NB4 (cell line): ENCODE results near the gene PLP1.

Source experiments
- DNase-seq: peaks from one replicate; pipeline ENCODE4 v3.0.0; 2010; ENCODE audit warnings: low read depth
- H3K4me3 ChIP-seq: one replicate; pipeline ENCODE4 v1.5.1; 2011; ENCODE audit warnings: mild to moderate bottlenecking, low read depth, low read length, moderate library complexity
- CTCF ChIP-seq: IDR thresholded peaks from one replicate; pipeline ENCODE4 v1.5.1; 2012; ENCODE audit warnings: low read depth, low read length
- MAX ChIP-seq: IDR thresholded peaks from 2 replicates; pipeline ENCODE4 v1.6.1; 2011; ENCODE audit warnings: low read depth, low read length
- MYC ChIP-seq: IDR thresholded peaks from 2 replicates; pipeline ENCODE4 v1.6.1; 2011; ENCODE audit warnings: low read depth, low read length
- POLR2A ChIP-seq: IDR thresholded peaks from 2 replicates; pipeline ENCODE4 v1.6.1; 2011; ENCODE audit warnings: mild to moderate bottlenecking; ENCODE audit not compliant: insufficient read length; ENCODE audit errors: extremely low read depth

PLP1 gene

GRCh38 chrX:103734125-103734760, 42.4 kb upstream of the PLP1 start:
- TF ChIP-seq CTCF (no peak), POLR2A (no peak), MYC (no peak), MAX (no peak)
- H3K4me3 ChIP-seq: no peak overlapping the region
- no peak for DNase-seq

GRCh38 chrX:103737696-103738095, 38.9 kb upstream of the PLP1 start:
- DNase-seq: no peak
- no peak overlapping the region for H3K4me3 ChIP-seq
- TF ChIP-seq MAX (no peak), POLR2A (no peak), MYC (no peak), CTCF (no peak)

GRCh38 chrX:103739421-103739820, 37.2 kb upstream of the PLP1 start:
- TF ChIP-seq CTCF: no peak
- no peak for TF ChIP-seq POLR2A
- no peak for TF ChIP-seq MYC
- DNase-seq: no peak
- no peak overlapping the region for H3K4me3 ChIP-seq

- DNase-seq: no peak
- TF ChIP-seq MYC (no peak), POLR2A (no peak), CTCF (no peak), MAX (no peak)
- H3K4me3 ChIP-seq: no peak overlapping the region
Measured at GRCh38 chrX:103741879-103742278, 34.8 kb upstream of the PLP1 start.

- no peak for DNase-seq
- no peak overlapping the region for H3K4me3 ChIP-seq
- no peak for TF ChIP-seq POLR2A
Measured at GRCh38 chrX:103742339-103742738, 34.3 kb upstream of the PLP1 start.

GRCh38 chrX:103747163-103747562, 29.5 kb upstream of the PLP1 start:
- DNase-seq: no peak
- H3K4me3 ChIP-seq: no peak overlapping the region
- no peak for TF ChIP-seq MAX

GRCh38 chrX:103754401-103754800, 22.2 kb upstream of the PLP1 start:
- H3K4me3 ChIP-seq: no peak overlapping the region
- no peak for DNase-seq
- TF ChIP-seq POLR2A (no peak), MYC (no peak), MAX (no peak), CTCF (no peak)
